ENCODE data around the gene GMDS.

GMDS gene

DNA sequence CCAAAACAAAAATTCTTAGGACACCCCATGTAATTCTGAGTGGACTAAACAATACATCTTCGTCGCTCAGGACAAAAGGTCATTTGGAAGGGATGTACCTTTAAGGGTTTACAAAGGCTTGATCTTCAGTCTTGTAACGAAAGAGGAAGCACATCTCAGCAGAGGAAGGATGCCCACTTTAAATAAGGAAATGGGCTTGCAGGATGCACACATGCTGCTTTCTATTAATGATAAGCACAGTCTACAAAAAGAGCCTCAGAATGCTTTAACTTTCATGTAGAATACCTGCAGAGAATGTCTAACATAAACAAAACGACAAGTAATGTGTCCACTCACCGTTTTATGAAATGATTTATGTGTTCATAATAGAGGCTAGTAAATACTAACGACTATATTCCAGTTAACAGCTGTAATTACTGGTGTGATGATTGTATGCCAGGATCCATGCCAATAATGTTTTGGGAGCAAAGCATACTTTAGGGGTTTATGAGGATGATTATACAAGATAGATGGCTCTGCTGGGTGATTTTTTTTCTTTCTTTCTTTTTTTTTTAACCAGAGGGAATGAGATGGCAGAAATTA is 216.9 kb downstream of the GMDS start:
- Histone ChIP-seq H4K20me1 (ENCODE audit: insufficient read depth) (no peaks in the 10 kb centered on the region), H3K4me3 (IDR thresholded peaks at IDR 0.05; ENCODE audit: insufficient read depth, low read depth, low read length) (no peak overlapping the region), H3K4me1 (ENCODE audit: low read depth, poor library complexity, severe bottlenecking) (no peaks in the 10 kb centered on the region), H3K9ac (no peak overlapping the region), H3K27ac (no peak overlapping the region), H3K27me3 (ENCODE audit: insufficient read depth, low read depth) (no peaks in the 10 kb centered on the region), H3K79me2 (ENCODE audit: insufficient read depth, low read depth) (no peaks in the 10 kb centered on the region), H2AFZ (ENCODE audit: low read depth) (no peak overlapping the region), H3K36me3 (ENCODE audit: insufficient read depth) (no peaks in the 10 kb centered on the region), H3K4me2 (no peak overlapping the region)
- TF ChIP-seq, protein P1, sequence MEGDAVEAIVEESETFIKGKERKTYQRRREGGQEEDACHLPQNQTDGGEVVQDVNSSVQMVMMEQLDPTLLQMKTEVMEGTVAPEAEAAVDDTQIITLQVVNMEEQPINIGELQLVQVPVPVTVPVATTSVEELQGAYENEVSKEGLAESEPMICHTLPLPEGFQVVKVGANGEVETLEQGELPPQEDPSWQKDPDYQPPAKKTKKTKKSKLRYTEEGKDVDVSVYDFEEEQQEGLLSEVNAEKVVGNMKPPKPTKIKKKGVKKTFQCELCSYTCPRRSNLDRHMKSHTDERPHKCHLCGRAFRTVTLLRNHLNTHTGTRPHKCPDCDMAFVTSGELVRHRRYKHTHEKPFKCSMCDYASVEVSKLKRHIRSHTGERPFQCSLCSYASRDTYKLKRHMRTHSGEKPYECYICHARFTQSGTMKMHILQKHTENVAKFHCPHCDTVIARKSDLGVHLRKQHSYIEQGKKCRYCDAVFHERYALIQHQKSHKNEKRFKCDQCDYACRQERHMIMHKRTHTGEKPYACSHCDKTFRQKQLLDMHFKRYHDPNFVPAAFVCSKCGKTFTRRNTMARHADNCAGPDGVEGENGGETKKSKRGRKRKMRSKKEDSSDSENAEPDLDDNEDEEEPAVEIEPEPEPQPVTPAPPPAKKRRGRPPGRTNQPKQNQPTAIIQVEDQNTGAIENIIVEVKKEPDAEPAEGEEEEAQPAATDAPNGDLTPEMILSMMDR (conservative IDR thresholded peaks at IDR 0.05; ENCODE audit: low read depth, low read length), result no peak

- Histone ChIP-seq H3K4me3 (IDR thresholded peaks at IDR 0.05; ENCODE audit: insufficient read depth, low read depth, low read length) (no peak overlapping the region), H3K79me2 (ENCODE audit: insufficient read depth, low read depth) (no peaks in the 10 kb centered on the region), H3K4me1 (ENCODE audit: low read depth, poor library complexity, severe bottlenecking) (no peaks in the 10 kb centered on the region), H3K36me3 (ENCODE audit: insufficient read depth) (no peaks in the 10 kb centered on the region), H3K9ac (no peak overlapping the region), H4K20me1 (ENCODE audit: insufficient read depth) (no peaks in the 10 kb centered on the region), H3K4me2 (no peak overlapping the region), H3K27ac (no peak overlapping the region), H2AFZ (ENCODE audit: low read depth) (no peak overlapping the region), H3K27me3 (ENCODE audit: insufficient read depth, low read depth) (no peaks in the 10 kb centered on the region)
- TF ChIP-seq, protein P1 (conservative IDR thresholded peaks at IDR 0.05; ENCODE audit: low read depth, low read length), result no peak
Measured at GRCh38 chr6:2026133-2026532, 219.3 kb downstream of the GMDS start.

- no peak overlapping the region for H2AFZ ChIP-seq (ENCODE audit: low read depth)
- H3K79me2 ChIP-seq (ENCODE audit: insufficient read depth, low read depth), result no peaks in the 10 kb centered on the region
- H3K36me3 ChIP-seq (ENCODE audit: insufficient read depth), result no peaks in the 10 kb centered on the region
- H3K4me1 ChIP-seq (ENCODE audit: low read depth, poor library complexity, severe bottlenecking), result no peaks in the 10 kb centered on the region
- no peak overlapping the region for H3K27ac ChIP-seq
- no peaks in the 10 kb centered on the region for H3K27me3 ChIP-seq (ENCODE audit: insufficient read depth, low read depth)
- no peak overlapping the region for H3K4me3 ChIP-seq (IDR thresholded peaks at IDR 0.05; ENCODE audit: insufficient read depth, low read depth, low read length)
- H4K20me1 ChIP-seq (ENCODE audit: insufficient read depth), result no peaks in the 10 kb centered on the region
- H3K4me2 ChIP-seq, result no peak overlapping the region
- H3K9ac ChIP-seq, result no peak overlapping the region
- TF ChIP-seq, protein P1 (conservative IDR thresholded peaks at IDR 0.05; ENCODE audit: low read depth, low read length), result no peak
Measured at GRCh38 chr6:2021713-2022125, 223.7 kb downstream of the GMDS start.

DNA sequence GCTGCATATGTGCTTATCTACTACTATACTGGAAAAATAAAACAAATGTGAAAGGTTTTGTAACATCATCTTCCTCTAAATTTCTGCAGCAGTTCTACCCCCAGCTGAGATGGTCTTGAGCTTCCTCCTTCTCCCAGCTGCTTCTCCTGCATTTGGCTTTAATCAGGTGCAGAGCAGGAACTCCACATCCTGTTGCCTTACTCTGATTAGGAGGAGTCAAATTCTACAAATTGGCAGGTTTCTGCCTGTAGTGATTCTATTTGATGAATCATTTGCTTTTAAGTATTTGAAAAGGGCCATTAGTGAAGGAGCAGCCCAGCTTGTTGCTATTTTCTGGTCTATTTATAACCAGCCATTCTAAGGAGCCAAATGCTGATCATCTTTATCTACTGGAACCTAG is 224.5 kb downstream of the GMDS start:
- Histone ChIP-seq H3K36me3 (ENCODE audit: insufficient read depth) (no peaks in the 10 kb centered on the region), H3K4me1 (ENCODE audit: low read depth, poor library complexity, severe bottlenecking) (no peaks in the 10 kb centered on the region), H3K27ac (no peak overlapping the region), H3K27me3 (ENCODE audit: insufficient read depth, low read depth) (no peaks in the 10 kb centered on the region), H3K4me2 (no peak overlapping the region), H4K20me1 (ENCODE audit: insufficient read depth) (no peaks in the 10 kb centered on the region), H3K4me3 (IDR thresholded peaks at IDR 0.05; ENCODE audit: insufficient read depth, low read depth, low read length) (no peak overlapping the region), H3K79me2 (ENCODE audit: insufficient read depth, low read depth) (no peaks in the 10 kb centered on the region), H3K9ac (no peak overlapping the region), H2AFZ (ENCODE audit: low read depth) (no peak overlapping the region)
- TF ChIP-seq, protein P1 (conservative IDR thresholded peaks at IDR 0.05; ENCODE audit: low read depth, low read length), result no peak

All from KMS-11 (cell line).